ENCODE results near the gene PDIA4.
"Not testable (repeated sequence)": the region's sequence is repeated elsewhere in the genome, so short reads cannot be mapped to it uniquely, and the experiment has no call there.

PDIA4 gene, protein sequence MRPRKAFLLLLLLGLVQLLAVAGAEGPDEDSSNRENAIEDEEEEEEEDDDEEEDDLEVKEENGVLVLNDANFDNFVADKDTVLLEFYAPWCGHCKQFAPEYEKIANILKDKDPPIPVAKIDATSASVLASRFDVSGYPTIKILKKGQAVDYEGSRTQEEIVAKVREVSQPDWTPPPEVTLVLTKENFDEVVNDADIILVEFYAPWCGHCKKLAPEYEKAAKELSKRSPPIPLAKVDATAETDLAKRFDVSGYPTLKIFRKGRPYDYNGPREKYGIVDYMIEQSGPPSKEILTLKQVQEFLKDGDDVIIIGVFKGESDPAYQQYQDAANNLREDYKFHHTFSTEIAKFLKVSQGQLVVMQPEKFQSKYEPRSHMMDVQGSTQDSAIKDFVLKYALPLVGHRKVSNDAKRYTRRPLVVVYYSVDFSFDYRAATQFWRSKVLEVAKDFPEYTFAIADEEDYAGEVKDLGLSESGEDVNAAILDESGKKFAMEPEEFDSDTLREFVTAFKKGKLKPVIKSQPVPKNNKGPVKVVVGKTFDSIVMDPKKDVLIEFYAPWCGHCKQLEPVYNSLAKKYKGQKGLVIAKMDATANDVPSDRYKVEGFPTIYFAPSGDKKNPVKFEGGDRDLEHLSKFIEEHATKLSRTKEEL

DNA sequence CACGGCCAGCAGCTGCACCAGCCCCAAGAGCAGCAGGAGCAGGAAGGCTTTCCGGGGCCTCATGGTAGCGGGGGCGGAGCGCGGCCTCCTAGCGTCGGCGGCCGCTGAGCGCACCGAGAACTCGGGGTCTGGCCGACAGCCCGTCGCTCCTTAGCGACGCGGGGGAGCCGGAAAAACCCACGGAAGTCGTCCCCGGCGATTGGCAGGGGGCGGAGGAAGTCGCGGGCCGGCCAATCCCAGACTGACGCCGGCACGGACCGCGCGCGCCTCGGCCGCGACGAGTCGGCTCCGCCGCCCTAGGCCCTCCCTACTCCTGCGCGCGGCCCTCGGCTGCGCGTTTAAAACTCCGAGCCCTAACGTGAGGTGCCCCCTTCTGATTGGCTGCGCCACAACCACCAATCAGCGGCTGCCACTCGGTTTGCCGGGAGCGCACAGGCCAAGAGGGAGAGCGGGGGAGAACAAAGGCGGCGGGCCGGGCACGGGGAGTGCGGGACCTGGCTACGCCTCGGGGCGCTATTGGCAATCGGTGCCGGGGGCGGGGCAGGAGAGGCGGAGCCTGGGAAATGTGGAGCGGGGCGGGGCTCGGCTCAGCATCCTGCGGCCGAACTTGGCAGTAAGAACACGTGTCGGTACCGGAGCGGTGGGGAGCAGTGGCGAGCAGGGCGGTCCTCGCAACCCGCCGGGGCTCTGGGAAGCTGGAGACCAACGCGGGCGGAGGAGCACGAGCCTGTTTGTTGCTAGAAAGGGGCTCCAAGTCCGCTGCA is at the start of gene PDIA4:
Gene PDIA4, minus strand, starts transcription at position 160 of the 764 bp plus-strand sequence. Its CDS starts 97 bp downstream, at position 63.
- DNase-seq (ENCODE audit: low read depth in 2 of 2, low spot score in 1 of 2), result peak; percentile 97 to 99

DNA sequence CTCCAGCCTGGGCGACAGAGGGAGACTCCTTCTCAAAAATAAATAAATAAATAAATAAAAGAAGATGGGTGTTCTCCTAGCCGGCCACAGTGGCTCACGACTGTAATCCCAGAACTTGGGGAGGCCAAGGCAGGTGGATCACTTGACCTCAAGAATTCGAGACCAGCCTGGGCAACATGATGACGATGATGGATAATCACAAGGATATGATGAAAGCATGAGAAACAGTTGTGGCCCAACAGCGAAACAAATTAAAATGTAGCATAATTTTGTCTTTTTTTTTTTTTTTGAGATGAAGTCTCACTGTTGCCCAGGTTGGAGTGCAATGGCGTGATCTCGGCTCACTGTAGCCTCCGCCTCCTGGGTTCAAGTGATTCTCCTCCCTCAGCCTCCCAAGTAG is 49.3 kb upstream of the PDIA4 start:
- no peak for DNase-seq (ENCODE audit: low read depth in 2 of 2, low spot score in 1 of 2)

DNA sequence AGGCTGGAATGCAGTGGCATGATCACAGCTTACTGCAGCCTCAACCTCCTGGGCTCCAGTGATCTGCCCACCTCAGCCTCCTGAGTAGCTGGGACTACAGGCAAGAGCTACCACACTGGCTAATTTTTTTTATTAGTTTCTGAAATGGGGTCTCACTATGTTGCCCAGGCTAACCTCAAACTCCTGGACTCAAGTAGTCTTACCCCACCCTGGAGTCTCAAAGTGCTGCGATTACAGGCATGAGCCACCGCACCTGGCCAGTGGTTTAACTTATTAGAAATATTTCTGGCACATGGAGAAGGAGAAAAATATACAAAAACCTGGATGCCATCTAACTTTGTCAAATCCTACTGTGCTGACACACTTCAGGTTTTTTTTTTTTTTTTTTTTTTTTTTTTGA is 47.0 kb upstream of the PDIA4 start:
- no peak for DNase-seq (ENCODE audit: low read depth in 2 of 2, low spot score in 1 of 2)

DNA sequence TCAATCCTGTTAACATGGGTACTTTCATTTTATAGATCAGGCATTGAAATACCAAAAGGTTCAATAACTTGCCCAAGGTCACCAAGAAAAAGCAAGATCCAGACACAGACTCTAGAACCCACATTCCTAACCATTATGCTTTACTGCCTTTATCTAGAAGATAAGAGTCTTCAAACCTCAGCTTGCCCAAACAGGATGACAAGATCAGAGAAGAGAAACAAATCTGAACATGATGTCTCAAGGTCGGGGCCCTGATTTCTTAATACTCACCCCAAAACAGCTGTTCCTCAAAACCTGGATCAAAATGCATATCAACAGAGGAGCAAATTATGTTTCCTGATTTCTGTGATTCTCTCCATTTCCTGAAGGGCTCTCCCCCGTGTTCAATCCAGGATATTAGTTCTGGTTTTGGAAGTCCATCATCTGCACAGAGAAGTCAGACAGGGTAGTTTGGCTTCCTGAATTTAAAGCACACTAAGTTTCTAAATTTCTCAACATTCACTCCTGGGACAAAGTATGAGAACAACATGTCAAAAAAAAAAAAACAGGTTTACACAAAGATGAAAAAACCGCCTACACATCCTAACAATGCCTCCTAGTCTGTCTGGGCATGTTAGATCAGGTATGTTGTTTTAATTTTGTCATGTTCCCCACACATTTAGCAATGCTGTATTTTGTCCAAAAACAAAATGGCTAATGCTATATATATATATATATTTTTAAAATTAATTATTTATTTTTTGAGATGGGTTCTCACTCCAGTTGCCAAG is 46.0 kb upstream of the PDIA4 start:
- DNase-seq (ENCODE audit: low read depth in 2 of 2, low spot score in 1 of 2), result no peak

DNA sequence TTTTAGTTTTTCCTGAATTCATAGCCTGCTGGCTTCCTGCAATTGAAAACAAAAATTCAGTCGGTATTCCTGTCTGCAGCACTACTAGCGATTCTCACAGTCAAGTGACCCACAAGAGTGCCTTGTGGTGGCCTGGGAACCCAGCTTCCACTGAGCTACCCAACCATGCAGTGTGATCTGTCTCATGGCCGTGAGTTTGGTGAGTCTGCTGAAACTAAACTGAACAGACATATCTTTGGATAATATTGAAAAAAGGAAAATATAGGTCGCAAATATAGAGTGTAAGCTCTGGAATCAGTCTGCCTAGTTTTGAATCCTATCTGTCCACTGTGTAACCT is 44.1 kb upstream of the PDIA4 start:
- DNase-seq (ENCODE audit: low read depth in 2 of 2, low spot score in 1 of 2), result no peak

DNA sequence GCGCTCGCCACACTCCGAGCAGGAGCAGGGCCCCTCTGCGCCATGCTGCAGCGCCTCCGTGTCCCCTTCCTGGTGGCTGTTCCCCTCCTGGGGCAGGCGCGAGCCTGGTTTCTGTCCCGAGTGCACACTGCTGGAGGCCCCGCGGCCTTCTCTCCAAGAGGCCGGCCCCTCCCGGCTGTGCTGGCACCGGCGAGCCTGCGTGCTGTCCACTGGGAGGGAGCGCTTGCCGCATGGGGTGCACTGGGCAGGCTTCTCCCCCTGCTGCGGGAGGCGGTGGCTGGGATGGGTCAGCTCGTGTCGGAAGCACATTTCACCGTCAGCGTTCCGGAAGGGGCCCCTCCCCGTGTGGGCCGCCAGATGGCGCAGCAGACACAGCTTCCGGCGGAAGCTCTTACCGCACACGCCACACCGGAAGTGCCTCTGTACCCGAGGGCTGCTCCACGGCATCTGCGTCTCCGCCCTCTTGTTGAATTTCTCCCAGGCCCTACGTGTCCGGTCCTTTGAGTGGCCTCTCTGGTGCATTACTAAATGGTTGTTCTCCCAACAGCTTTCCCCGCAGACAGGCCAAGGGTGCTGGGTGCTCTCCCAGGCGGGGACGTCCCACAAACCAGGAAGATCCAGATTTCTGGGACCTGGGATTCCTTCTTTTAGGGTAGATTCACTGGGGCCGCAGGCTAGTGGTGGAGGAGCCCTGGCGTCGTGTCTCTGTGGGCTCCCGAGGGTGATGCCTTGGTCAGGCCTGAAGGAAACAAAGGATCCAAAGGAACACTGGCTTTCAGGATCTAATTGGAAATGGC is 43.5 kb upstream of the PDIA4 start:
- no peak for DNase-seq (ENCODE audit: low read depth in 2 of 2, low spot score in 1 of 2)

DNA sequence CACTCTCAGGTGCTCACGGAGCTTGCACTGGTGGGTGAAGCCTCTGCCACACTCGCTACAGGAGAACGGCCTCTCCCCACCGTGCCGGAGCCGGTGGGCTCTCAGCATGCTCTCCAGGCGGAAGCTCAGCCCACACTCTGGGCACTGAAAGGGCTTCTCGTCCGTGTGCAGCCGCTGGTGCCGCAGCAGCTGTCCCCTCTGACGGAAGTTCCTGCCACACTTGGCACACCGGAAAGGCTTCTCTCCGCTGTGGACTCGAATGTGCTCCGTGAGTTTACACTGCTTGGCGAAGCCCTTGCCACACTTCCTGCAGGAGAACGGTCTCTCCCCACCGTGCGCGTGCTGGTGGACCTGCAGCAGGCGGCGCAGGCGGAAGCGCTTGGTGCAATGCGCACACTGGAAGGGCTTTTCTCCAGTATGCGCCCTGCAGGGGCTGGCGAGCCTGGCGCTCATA is 42.9 kb upstream of the PDIA4 start:
- no peak for DNase-seq (ENCODE audit: low read depth in 2 of 2, low spot score in 1 of 2)

DNA sequence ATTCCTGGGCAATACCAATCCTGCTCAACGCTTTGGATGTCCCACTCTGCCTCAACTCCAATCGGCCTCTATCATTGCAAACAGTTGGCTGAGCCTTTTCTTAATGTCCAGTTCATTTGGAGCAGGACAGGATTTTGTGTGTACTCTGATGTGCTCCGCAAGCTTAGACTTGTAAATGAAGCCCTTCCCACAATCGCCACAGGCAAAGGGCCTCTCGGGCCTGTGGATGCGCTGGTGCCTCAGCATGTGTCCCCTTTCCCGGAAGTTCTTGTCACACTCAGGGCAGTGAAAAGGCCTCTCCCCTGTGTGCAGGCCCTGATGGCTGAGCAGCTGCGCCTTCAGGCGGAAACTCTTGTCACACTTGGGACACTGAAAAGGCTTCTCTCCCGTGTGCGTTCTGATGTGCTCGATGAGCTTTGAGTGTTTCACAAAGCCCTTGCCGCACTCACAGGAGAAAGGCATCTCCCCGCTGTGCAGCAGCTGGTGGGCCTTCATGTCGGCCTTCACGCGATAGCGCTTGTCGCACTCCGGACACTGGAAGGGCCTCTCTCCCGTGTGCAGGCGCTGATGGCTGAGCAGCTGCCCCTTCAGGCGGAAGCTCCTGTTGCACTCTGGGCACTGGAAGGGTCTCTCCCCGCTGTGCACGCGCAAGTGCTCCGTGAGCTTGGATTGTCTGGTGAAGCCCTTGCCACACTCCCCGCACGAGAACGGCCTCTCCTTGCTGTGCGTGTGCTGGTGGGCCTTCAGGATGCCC is 42.2 kb upstream of the PDIA4 start:
- DNase-seq (ENCODE audit: low read depth in 2 of 2, low spot score in 1 of 2), result no peak

DNA sequence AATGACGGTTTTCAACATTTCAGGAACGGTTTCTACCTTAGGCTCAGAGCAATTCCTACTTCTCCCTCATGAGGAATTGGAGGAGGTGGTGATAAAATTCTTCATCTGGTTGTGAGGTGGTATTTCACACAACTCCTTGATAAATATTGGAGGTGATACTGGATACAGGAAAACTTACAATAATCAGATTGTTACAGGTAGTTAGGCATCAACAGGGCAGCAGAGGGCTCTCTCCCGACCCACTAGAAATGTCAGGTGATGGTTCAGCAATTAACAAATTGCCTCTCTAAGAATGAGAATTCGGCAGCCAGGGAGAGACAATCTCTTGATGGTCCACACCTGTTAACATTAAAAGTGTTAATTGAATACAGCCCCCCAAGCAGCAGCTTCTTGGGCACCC is 39.6 kb upstream of the PDIA4 start:
- no peak for DNase-seq (ENCODE audit: low read depth in 2 of 2, low spot score in 1 of 2)

DNA sequence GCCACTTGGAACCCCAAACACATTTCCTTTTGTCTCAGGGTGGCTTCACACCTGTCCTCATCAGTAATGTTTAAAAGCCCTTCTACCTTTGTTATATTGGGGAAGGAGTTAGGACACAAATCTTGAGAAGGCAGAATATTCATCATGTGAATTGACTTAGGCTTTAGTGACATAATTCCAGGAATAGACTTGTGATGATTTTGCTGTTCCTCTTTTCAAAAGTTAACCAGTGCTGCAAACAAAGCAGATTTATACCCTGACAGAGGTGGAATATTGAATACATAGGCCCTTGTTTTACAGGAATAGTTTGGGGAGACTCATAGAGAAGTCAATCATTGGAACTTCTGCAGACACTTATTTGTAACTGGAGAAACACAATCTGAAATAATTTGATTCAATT is 35.2 kb upstream of the PDIA4 start:
- no peak for DNase-seq (ENCODE audit: low read depth in 2 of 2, low spot score in 1 of 2)

DNA sequence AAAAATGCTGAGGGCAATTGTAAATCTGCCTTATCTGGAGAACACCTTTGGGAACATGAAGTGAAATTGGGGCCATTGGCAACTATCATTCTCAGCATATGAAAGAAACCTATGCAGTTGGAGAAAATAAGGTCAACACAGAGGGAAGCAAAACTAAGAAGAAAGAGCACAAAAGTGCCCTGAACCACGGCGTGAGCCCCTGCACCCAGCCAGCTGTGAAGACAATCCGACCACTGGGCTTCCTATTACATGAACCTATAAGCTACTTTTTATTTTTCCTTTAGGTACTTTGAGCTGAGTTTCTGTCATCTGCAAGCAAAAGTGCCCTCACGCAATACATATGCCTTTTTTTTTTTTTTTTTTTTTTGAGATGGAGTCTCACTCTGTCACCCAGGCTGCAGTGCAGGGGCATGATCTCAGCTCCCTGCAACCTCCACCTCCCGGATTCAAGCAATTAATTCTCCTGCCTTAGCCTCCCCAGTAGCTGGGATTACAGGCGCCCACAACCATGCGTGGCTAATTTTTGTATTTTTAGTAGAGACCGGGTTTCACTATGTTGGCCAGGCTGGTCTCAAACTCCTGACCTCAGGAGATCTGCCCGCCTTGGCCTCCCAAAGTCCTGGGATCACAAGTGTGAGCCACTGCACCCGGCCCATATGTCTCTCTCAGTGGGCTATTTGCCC is 34.1 kb upstream of the PDIA4 start:
- not testable (repeated sequence) for DNase-seq (ENCODE audit: low read depth in 2 of 2, low spot score in 1 of 2)

DNA sequence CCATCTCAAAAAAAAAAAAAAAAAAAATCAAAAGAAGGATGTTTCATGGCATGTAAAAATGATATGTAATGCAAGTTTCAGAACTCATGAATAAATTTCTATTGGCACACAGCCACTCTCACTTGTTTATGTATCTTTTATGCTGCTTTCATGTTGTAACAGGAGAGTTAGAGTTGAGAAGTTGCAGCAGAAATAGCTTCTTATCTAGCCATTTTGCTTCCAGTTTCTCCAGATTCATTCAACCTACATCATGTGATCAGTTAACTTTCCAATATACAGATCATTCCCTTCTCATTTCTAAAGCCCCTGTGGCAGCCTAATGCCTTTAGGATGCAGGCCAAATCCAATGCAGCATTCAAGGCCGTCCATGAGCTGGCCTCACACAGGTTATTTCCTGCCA is 31.9 kb upstream of the PDIA4 start:
- DNase-seq (ENCODE audit: low read depth in 2 of 2, low spot score in 1 of 2), result no peak

DNA sequence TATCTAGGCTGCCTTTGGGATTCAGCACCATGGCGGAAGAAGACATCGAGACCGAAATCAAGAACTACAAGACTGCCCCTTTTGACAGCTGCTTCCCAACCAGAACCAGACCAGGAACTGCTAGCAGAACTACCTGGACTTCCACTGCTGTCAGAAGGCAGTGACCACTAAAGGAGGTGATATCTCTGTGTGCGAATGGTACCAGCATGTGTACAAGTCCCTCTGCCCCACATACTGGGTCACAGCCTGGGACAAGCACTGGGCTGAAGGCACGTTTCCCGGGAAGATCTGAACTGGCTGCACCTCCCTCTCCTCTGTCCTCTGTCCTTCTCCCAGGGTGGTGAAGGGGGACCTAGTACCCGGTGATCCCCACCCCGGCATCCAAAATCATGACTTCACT is 25.6 kb upstream of the PDIA4 start:
- DNase-seq (ENCODE audit: low read depth in 2 of 2, low spot score in 1 of 2), result no peak

DNA sequence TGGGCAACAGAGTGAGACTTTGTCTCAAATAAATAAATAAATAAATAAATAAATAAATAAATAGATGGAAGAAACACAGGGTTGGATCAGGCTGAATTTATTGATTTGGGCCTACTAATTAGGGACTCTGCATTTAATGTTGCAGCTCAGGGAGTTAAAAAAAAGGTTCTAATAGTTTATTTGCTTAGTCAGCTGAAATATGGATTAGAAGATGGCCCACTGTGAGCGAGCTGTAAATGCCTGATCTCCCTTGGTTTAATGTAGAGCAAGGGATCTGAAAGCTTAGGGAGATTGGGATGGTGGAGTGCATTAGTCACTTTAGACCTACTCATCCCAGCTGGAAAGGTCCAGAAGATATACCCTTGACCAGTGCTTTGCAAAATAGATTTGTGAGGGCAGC is 25.1 kb upstream of the PDIA4 start:
- DNase-seq (ENCODE audit: low read depth in 2 of 2, low spot score in 1 of 2), result no peak

DNA sequence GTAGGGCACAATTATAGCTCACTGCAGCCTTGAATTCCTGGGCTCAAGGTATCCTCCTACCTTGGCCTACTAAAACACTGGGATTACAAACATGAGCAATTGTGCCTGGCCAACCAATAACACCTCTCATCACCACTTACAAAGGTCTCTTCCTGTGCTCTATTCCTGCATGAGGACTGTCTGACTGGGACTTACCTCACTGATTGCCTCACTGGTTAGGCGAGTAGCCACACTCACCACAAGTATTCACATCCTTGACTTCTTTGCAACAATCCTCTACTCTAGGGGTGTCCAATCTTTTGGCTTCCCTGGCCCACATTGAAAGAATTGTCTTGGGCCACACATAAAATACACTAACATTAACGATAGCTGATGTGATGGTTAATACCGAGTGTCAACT is 22.6 kb upstream of the PDIA4 start:
- DNase-seq (ENCODE audit: low read depth in 2 of 2, low spot score in 1 of 2), result no peak

DNA sequence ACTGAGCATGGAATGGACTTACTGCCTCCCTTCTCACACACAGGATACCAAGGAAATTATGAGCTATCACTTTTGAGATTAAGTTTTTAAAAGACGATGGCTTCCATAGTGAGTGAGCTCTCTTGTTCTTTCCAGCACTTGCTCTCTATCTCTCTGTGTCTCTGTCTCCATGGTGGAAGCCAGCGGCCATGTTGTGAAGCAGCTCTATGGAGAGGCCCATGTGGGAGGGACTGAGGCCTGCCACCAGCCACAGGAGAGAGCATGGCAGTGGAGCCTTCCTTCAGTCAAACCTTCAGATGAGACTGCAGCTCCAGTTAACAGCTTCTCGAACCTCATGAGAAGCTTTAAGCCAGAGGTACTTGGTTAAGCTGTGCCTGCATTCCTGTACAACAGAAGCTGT is 20.5 kb upstream of the PDIA4 start:
- no peak for DNase-seq (ENCODE audit: low read depth in 2 of 2, low spot score in 1 of 2)

DNA sequence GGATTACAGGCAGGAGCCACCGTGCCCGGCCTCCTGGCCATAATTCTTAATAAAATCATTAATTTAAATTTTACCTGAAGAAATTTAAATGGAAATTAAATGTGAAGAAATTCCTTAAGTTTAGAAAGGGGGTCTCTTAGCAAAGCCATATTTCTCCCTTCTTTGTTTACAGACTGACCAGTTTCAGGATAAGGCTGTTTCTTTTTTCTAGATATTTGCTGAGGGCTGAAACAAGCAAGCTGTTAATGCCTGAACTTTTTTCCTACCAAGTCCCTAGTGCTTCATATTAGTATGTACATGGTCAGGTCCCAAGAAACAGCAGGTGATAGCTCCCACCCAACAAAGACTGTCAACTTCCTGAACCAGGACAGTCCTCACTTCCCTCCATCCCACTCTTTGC is 18.1 kb upstream of the PDIA4 start:
- DNase-seq (ENCODE audit: low read depth in 2 of 2, low spot score in 1 of 2), result no peak

DNA sequence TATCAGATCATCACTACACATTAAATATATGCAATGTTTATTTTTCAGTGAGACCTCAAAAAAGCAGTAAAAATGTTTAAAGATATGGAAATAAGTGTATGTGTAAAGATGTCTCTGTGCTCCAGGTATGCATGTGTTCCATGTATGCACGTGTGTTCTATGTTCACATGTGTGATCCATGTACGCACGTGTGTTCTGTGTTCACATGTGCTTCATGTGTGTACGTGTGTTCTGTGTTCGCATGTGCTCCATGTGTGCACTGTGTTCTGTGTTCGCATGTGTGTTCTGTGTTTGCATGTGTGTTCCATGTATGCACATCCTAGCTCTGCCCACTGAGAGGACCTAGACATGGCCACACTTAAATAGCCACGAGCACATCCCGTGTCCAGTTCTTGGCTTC is 15.6 kb upstream of the PDIA4 start:
- no peak for DNase-seq (ENCODE audit: low read depth in 2 of 2, low spot score in 1 of 2)

DNA sequence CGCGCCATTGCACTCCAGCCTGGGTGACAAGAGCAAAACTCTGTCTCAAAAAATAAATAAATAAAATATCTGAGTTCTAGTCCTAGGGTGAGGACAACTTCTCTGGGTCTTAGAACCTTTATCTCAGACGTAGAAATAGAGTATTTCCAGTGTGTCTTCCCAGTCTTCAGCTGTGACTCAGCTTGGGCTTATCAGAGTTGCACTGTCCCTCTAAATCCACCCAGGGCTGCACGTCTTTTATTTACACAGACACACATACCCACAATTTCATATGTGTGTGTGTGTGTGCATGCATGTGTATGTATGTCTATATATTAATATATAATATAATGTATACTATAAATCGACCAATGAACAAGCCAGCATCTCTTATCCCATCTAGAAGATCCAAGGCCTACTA is 13.0 kb upstream of the PDIA4 start:
- DNase-seq (ENCODE audit: low read depth in 2 of 2, low spot score in 1 of 2), result no peak
